Mammary epithelial cell (primary cell): Measurements from ENCODE around the gene FAHD1.

Source experiments
- CTCF ChIP-seq, 2 donors: IDR thresholded peaks in 1 of 2; conservative IDR thresholded peaks in 1 of 2; 2 replicates each; pipeline ENCODE4 v1.5.1; 2011 to 2012; ENCODE audit warnings: inconsistent platforms in 2 of 2, low read length in 2 of 2, mild to moderate bottlenecking in 2 of 2, control low read depth in 1 of 2, low read depth in 1 of 2; ENCODE audit not compliant: insufficient read depth in 1 of 2; ENCODE audit errors: extremely low read depth in 1 of 2
- EZH2 ChIP-seq: IDR thresholded peaks from 2 replicates; pipeline ENCODE4 v1.6.1; 2012; ENCODE audit warnings: low read length, inconsistent platforms, borderline replicate concordance

GRCh38 chr16:1793578-1794220 lies 33.3 kb upstream of the FAHD1 start, which contains the start of gene IGFALS:
- no peak for TF ChIP-seq CTCF (conservative IDR thresholded peaks at IDR 0.05 in 1 of 2, IDR thresholded peaks at IDR 0.05 in 1 of 2; ENCODE audit: extremely low read depth in 1 of 2, insufficient read depth in 1 of 2, low read depth in 1 of 2, low read length in 2 of 2)
- no peak for TF ChIP-seq EZH2
